Caco-2 (cell line): ENCODE data around the gene IPP. TPM values are rescaled to one million over a fixed set of nuclear protein-coding genes. Genes with fewer than 3 reads are reported as not detected.

ENCODE experiments used
- BruUV-seq: library from RNA; stranded (reverse); fragments of 400-500 nt; replicated peaks from 2 replicates; lab custom pipeline; 2021; lab: Mats Ljungman, UMichigan
- CTCF ChIA-PET: fragments of 300-600 bp; sonication (Branson Sonifier 250); formaldehyde crosslinking; loops from one replicate; lab custom pipeline; 2022; ENCODE audit warnings: antibody characterized with exemption; lab: Charles Lee
- POLR2A ChIA-PET: fragments of 300-600 bp; sonication (Branson Sonifier 250); formaldehyde crosslinking; loops from one replicate; lab custom pipeline; 2022; ENCODE audit warnings: antibody characterized with exemption; lab: Charles Lee
- DNase-seq, 2 experiments: peaks; one replicate each; pipeline versions ENCODE4 v3.0.0 to v3.0.0-alpha.2; 2020 to 2022
- H3K27me3 ChIP-seq: replicated peaks from 2 replicates; pipeline ENCODE4 v1.6.0; 2011; ENCODE audit warnings: low read length; ENCODE audit not compliant: control insufficient read depth, insufficient read depth
- H3K36me3 ChIP-seq: 2 replicates; pipeline ENCODE4 v1.5.1; 2011; ENCODE audit warnings: low read length; ENCODE audit not compliant: control insufficient read depth, insufficient read depth
- H3K4me1 ChIP-seq: fragments of 250-450 bp; sonication (Bioruptor Pico); 2 replicates; pipeline ENCODE4 v1.5.1; 2020; ENCODE audit warnings: mild to moderate bottlenecking
- H3K4me3 ChIP-seq: 2 replicates; pipeline ENCODE4 v1.5.1; 2011; ENCODE audit warnings: low read depth, mild to moderate bottlenecking, control low read depth, low read length
- H3K9me3 ChIP-seq: fragments of 250-450 bp; sonication (Bioruptor Pico); 2 replicates; pipeline ENCODE4 v1.5.1; 2020; ENCODE audit warnings: mild to moderate bottlenecking, moderate library complexity
- H3K27ac Mint-ChIP-seq: one replicate; pipeline ENCODE4 v1.8.0; 2022; ENCODE audit warnings: mixed read lengths; ENCODE audit not compliant: unreplicated experiment
- H3K27me3 Mint-ChIP-seq: one replicate; pipeline ENCODE4 v1.8.0; 2022; ENCODE audit warnings: mixed read lengths; ENCODE audit not compliant: insufficient read depth, unreplicated experiment
- H3K36me3 Mint-ChIP-seq: one replicate; pipeline ENCODE4 v1.8.0; 2022; ENCODE audit warnings: mild to moderate bottlenecking, mixed read lengths; ENCODE audit not compliant: insufficient read depth, unreplicated experiment
- H3K4me1 Mint-ChIP-seq: one replicate; pipeline ENCODE4 v1.8.0; 2022; ENCODE audit warnings: low read depth, mixed read lengths; ENCODE audit not compliant: unreplicated experiment
- H3K4me3 Mint-ChIP-seq: one replicate; pipeline ENCODE4 v1.8.0; 2022; ENCODE audit warnings: mild to moderate bottlenecking, moderate library complexity, mixed read lengths; ENCODE audit not compliant: unreplicated experiment
- H3K9me3 Mint-ChIP-seq: one replicate; pipeline ENCODE4 v1.8.0; 2022; ENCODE audit warnings: mixed read lengths; ENCODE audit not compliant: unreplicated experiment
- CTCF ChIP-seq, 2 experiments: fragments of 200-600 bp in 1 of 2; IDR thresholded peaks; 1 replicate in 1 of 2; 2 replicates in 1 of 2; pipeline versions ENCODE4 v1.5.1 to v1.8.0; 2011 to 2022; ENCODE audit warnings: antibody characterized with exemption in 1 of 2, control low read depth in 1 of 2, inconsistent platforms in 1 of 2, low read depth in 1 of 2, low read length in 1 of 2, mild to moderate bottlenecking in 1 of 2, moderate library complexity in 1 of 2; ENCODE audit not compliant: insufficient read depth in 1 of 2, severe bottlenecking in 1 of 2, unreplicated experiment in 1 of 2
- intact Hi-C: fragments of 100-400 bp; cut with micrococcal nuclease; formaldehyde crosslinking; loops from one replicate; pipeline ENCODE4 v1.10.0; 2022; ENCODE audit not compliant: unreplicated experiment
- total RNA-seq: library from RNA; stranded (reverse); gene quantifications from 2 replicates; pipeline ENCODE4 v1.2.3, GENCODE V29; 2022

Gene IPP
- total RNA-seq, 1 experiment from 2014 or later = 7.6 TPM

- no peaks in the 10 kb centered on the region for H3K9me3 Mint-ChIP-seq
- no peak for DNase-seq
- H3K4me3 ChIP-seq = no peak overlapping the region
- no peak overlapping the region for H3K27ac Mint-ChIP-seq
- H3K27me3 Mint-ChIP-seq = no peaks in the 10 kb centered on the region
- H3K4me1 ChIP-seq = no peaks in the 10 kb centered on the region
- CTCF ChIA-PET = no interaction called here
- no peak overlapping the region for H3K4me3 Mint-ChIP-seq
- no peaks in the 10 kb centered on the region for H3K27me3 ChIP-seq
- H3K36me3 ChIP-seq = no peaks in the 10 kb centered on the region
- TF ChIP-seq CTCF (IDR thresholded peaks at IDR 0.05; ENCODE audit: insufficient read depth in 1 of 2, low read depth in 1 of 2, low read length in 1 of 2, severe bottlenecking in 1 of 2, unreplicated experiment in 1 of 2) = no peak
- no peaks in the 10 kb centered on the region for H3K36me3 Mint-ChIP-seq
- no peaks in the 10 kb centered on the region for H3K4me1 Mint-ChIP-seq
- H3K9me3 ChIP-seq = no peaks in the 10 kb centered on the region
- intact Hi-C loops = no loop called here
- POLR2A ChIA-PET = no interaction called here
- no TSS peak for BruUV-seq
Measured at GRCh38 chr1:45787905-45788304, 37.5 kb upstream of the IPP start.

- intact Hi-C loops = no loop called here
- Mint-ChIP-seq H3K36me3 (no peaks in the 10 kb centered on the region), H3K27ac (no peak overlapping the region), H3K4me3 (no peak overlapping the region), H3K4me1 (no peaks in the 10 kb centered on the region), H3K27me3 (no peaks in the 10 kb centered on the region), H3K9me3 (no peaks in the 10 kb centered on the region)
- Histone ChIP-seq H3K4me3 (no peak overlapping the region), H3K4me1 (no peaks in the 10 kb centered on the region), H3K9me3 (no peaks in the 10 kb centered on the region), H3K27me3 (no peaks in the 10 kb centered on the region), H3K36me3 (no peaks in the 10 kb centered on the region)
- CTCF ChIA-PET = no interaction called here
- no peak for TF ChIP-seq CTCF (IDR thresholded peaks at IDR 0.05; ENCODE audit: insufficient read depth in 1 of 2, low read depth in 1 of 2, low read length in 1 of 2, severe bottlenecking in 1 of 2, unreplicated experiment in 1 of 2)
- BruUV-seq = no TSS peak
- DNase-seq = no peak
- POLR2A ChIA-PET = no interaction called here
Measured at GRCh38 chr1:45785583-45785982, 35.1 kb upstream of the IPP start.

GRCh38 chr1:45775794-45776193, 25.3 kb upstream of the IPP start:
- no peaks in the 10 kb centered on the region for H3K9me3 Mint-ChIP-seq
- H3K36me3 ChIP-seq = no peaks in the 10 kb centered on the region
- TF ChIP-seq CTCF (IDR thresholded peaks at IDR 0.05; ENCODE audit: insufficient read depth in 1 of 2, low read depth in 1 of 2, low read length in 1 of 2, severe bottlenecking in 1 of 2, unreplicated experiment in 1 of 2) = no peak
- no peak overlapping the region for H3K27ac Mint-ChIP-seq
- H3K4me1 Mint-ChIP-seq = no peaks in the 10 kb centered on the region
- intact Hi-C loops = no loop called here
- BruUV-seq = no TSS peak
- no peak overlapping the region for H3K4me3 ChIP-seq
- H3K4me1 ChIP-seq = no peaks in the 10 kb centered on the region
- H3K27me3 Mint-ChIP-seq = no peaks in the 10 kb centered on the region
- DNase-seq = no peak
- ChIA-PET CTCF (no interaction called here), POLR2A (no interaction called here)
- no peaks in the 10 kb centered on the region for H3K27me3 ChIP-seq
- no peak overlapping the region for H3K4me3 Mint-ChIP-seq
- H3K9me3 ChIP-seq = no peaks in the 10 kb centered on the region
- H3K36me3 Mint-ChIP-seq = no peaks in the 10 kb centered on the region
